KMS-11 (cell line): Measurements from ENCODE around the gene OSCP1.
A peak's percentile ranks its signal among the peaks of the same experiment; 100 is the strongest.

Experiments used
- H2AFZ ChIP-seq: fragments of 200-600 bp; sonication (generic); 2 replicates; pipeline ENCODE4 v1.6.1; 2016; ENCODE audit warnings: antibody characterized with exemption, mixed run types, low read depth
- H3K27ac ChIP-seq: fragments of 200-600 bp; sonication (generic); 2 replicates; pipeline ENCODE4 v1.6.1; 2016; ENCODE audit warnings: mild to moderate bottlenecking, mixed run types
- H3K27me3 ChIP-seq: fragments of 200-600 bp; sonication (generic); 2 replicates; pipeline ENCODE4 v1.6.1; 2017; ENCODE audit warnings: mild to moderate bottlenecking, low read depth, mixed run types, moderate library complexity; ENCODE audit not compliant: insufficient read depth
- H3K36me3 ChIP-seq: fragments of 200-600 bp; sonication (generic); 2 replicates; pipeline ENCODE4 v1.6.1; 2017; ENCODE audit warnings: mild to moderate bottlenecking, mixed run types; ENCODE audit not compliant: insufficient read depth
- H3K4me1 ChIP-seq: fragments of 200-600 bp; sonication (generic); 2 replicates; pipeline ENCODE4 v1.6.1; 2016; ENCODE audit warnings: mild to moderate bottlenecking, low read depth, mixed run types; ENCODE audit not compliant: poor library complexity, severe bottlenecking
- H3K4me2 ChIP-seq: fragments of 200-600 bp; sonication (generic); 2 replicates; pipeline ENCODE4 v1.7.0; 2016; ENCODE audit warnings: mild to moderate bottlenecking, mixed run types
- H3K4me3 ChIP-seq: fragments of 200-600 bp; sonication (generic); IDR thresholded peaks from 2 replicates; pipeline ENCODE4 v1.6.1; 2017; ENCODE audit warnings: low read depth, low read length, mixed read lengths; ENCODE audit not compliant: insufficient read depth
- H3K79me2 ChIP-seq: fragments of 200-600 bp; sonication (generic); 2 replicates; pipeline ENCODE4 v1.6.1; 2016; ENCODE audit warnings: low read depth, mixed run types; ENCODE audit not compliant: insufficient read depth
- H3K9ac ChIP-seq: fragments of 200-600 bp; sonication (generic); 2 replicates; pipeline ENCODE4 v1.6.1; 2016; ENCODE audit warnings: mild to moderate bottlenecking, mixed run types
- H4K20me1 ChIP-seq: fragments of 200-600 bp; sonication (generic); 2 replicates; pipeline ENCODE4 v1.6.1; 2016; ENCODE audit warnings: mild to moderate bottlenecking, mixed run types; ENCODE audit not compliant: insufficient read depth
- CTCF ChIP-seq: fragments of 200-600 bp; sonication (generic); conservative IDR thresholded peaks from 2 replicates; pipeline ENCODE4 v1.6.1; 2017; ENCODE audit warnings: low read depth, mild to moderate bottlenecking, antibody characterized with exemption, low read length, moderate library complexity, mixed read lengths

Gene OSCP1

GRCh38 chr1:36390411-36390810 is 59.8 kb downstream of the OSCP1 start:
- Histone ChIP-seq H3K27me3 (no peaks in the 10 kb centered on the region), H4K20me1 (no peaks in the 10 kb centered on the region), H2AFZ (no peak overlapping the region), H3K4me2 (peak overlapping the region; percentile 3; the same call in 1 of the 2 replicates), H3K27ac (no peak overlapping the region), H3K4me1 (peaks cover 37% of the 10 kb centered on the region), H3K4me3 (no peak overlapping the region), H3K36me3 (no peaks in the 10 kb centered on the region), H3K79me2 (no peaks in the 10 kb centered on the region; the same call in 1 of the 2 replicates), H3K9ac (no peak overlapping the region)
- no peak for TF ChIP-seq CTCF

GRCh38 chr1:36389999-36390398 is 60.3 kb downstream of the OSCP1 start:
- Histone ChIP-seq H2AFZ (no peak overlapping the region), H3K36me3 (no peaks in the 10 kb centered on the region), H3K27ac (no peak overlapping the region), H3K79me2 (peaks cover 3% of the 10 kb centered on the region; the same call in 1 of the 2 replicates), H3K9ac (no peak overlapping the region), H3K4me2 (no peak overlapping the region; the same call in 1 of the 2 replicates), H4K20me1 (no peaks in the 10 kb centered on the region), H3K27me3 (no peaks in the 10 kb centered on the region), H3K4me1 (peaks cover 37% of the 10 kb centered on the region), H3K4me3 (no peak overlapping the region)
- TF ChIP-seq CTCF: no peak

GRCh38 chr1:36389261-36389660 is 61.0 kb downstream of the OSCP1 start:
- no peaks in the 10 kb centered on the region for H3K27me3 ChIP-seq
- H3K79me2 ChIP-seq: peaks cover 11% of the 10 kb centered on the region; the same call in 1 of the 2 replicates
- no peak overlapping the region for H3K4me2 ChIP-seq
- H4K20me1 ChIP-seq: no peaks in the 10 kb centered on the region
- H3K36me3 ChIP-seq: no peaks in the 10 kb centered on the region
- no peak overlapping the region for H2AFZ ChIP-seq
- H3K4me3 ChIP-seq: no peak overlapping the region
- H3K4me1 ChIP-seq: peaks cover 42% of the 10 kb centered on the region
- no peak overlapping the region; the same call in 1 of the 2 replicates for H3K27ac ChIP-seq
- no peak for TF ChIP-seq CTCF
- no peak overlapping the region for H3K9ac ChIP-seq

GRCh38 chr1:36387141-36387949 is 62.9 kb downstream of the OSCP1 start:
- peak overlapping the region; percentile 68 for H3K4me3 ChIP-seq
- H3K27ac ChIP-seq: peak overlapping the region; percentile 92
- H3K4me2 ChIP-seq: peak overlapping the region; percentile 81
- H3K79me2 ChIP-seq: peaks cover 30% of the 10 kb centered on the region
- no peaks in the 10 kb centered on the region for H3K27me3 ChIP-seq
- no peaks in the 10 kb centered on the region for H3K36me3 ChIP-seq
- H3K9ac ChIP-seq: peak overlapping the region; percentile 80
- peak overlapping the region; percentile 44; the same call in 1 of the 2 replicates for H2AFZ ChIP-seq
- TF ChIP-seq CTCF: no peak
- peaks cover 52% of the 10 kb centered on the region for H3K4me1 ChIP-seq
- H4K20me1 ChIP-seq: no peaks in the 10 kb centered on the region
